SK-N-MC (cell line): ENCODE measurements around the gene SFN.
"Not testable (repeated sequence)": the region's sequence is repeated elsewhere in the genome, so short reads cannot be mapped to it uniquely, and the experiment has no call there.

Source experiments
- DNase-seq: peaks from one replicate; pipeline ENCODE4 v3.0.0-alpha.2; 2011; ENCODE audit warnings: low read depth, low spot score
- H3K27ac ChIP-seq: fragments of 200-600 bp; sonication (generic); 2 replicates; pipeline ENCODE4 v1.5.1; 2016; ENCODE audit warnings: mixed run types
- H3K36me3 ChIP-seq: fragments of 200-600 bp; sonication (generic); 2 replicates; pipeline ENCODE4 v1.6.1; 2017; ENCODE audit warnings: antibody characterized with exemption, low read length, mixed read lengths; ENCODE audit not compliant: insufficient read depth
- H3K4me3 ChIP-seq: fragments of 200-600 bp; sonication (generic); 2 replicates; pipeline ENCODE4 v1.5.1; 2016
- H3K9ac ChIP-seq: fragments of 200-600 bp; sonication (generic); 2 replicates; pipeline ENCODE4 v1.8.0; 2017; ENCODE audit warnings: mixed run types, mixed read lengths; ENCODE audit not compliant: insufficient read length
- H3K9me3 ChIP-seq: fragments of 200-600 bp; sonication (generic); 2 replicates; pipeline ENCODE4 v1.6.1; 2017; ENCODE audit warnings: low read depth, mild to moderate bottlenecking, antibody characterized with exemption, low read length, moderate library complexity, mixed read lengths
- EZH2 ChIP-seq: fragments of 200-600 bp; sonication (generic); IDR thresholded peaks from one replicate; pipeline ENCODE4 v1.6.1; 2017; ENCODE audit warnings: antibody characterized with exemption
- FOXP2 ChIP-seq: optimal IDR thresholded peaks from 2 replicates; pipeline ENCODE3; 2011; ENCODE audit warnings: mild to moderate bottlenecking, moderate library complexity; ENCODE audit not compliant: insufficient read depth; ENCODE audit errors: extremely low read length, control extremely low read depth
- POLR2AphosphoS5 ChIP-seq: IDR thresholded peaks from 2 replicates; pipeline ENCODE4 v1.6.1; 2012; ENCODE audit warnings: mild to moderate bottlenecking, low read depth, low read length, borderline replicate concordance

The SFN gene

DNA sequence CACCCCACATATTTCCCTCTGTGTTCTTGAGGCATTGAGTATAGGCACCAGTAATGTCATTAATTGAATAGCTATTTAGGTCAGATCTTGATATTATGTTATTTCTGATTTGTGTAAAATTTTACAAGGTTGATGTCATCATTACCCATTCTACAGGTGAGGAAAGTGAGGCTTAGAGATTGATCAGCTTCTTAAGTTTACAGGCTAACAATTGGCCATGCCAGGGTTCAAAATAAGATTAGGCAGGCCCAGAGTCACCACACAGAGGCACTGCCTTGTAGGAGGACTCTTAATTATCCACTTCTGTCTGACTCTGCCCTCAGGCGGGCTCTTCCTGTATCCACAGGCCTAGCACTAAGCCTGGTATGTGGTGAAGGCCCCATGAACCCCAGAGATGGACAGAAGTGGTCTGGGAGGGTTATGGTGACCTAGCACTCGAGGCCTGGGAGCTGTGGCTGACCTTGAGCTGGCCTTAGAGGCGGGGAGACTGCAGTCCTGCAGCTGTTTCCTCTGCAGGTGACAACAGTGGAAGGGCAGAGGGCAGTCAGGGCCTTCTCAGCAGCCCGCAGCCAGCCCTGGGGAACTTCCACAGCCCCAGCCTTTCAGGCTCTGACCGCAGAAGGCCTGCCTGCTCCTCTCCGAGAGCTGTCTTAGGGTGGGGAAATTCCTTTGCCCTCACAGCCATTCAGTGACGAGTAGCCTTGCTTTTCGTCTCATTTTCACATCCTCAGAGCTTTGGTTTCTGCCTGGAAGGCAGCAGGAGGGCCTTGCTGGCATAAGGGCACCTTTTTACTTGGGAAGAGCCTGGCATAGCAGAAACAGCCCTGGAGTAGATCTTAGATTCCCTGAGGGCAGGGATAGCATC lies 24.2 kb upstream of the SFN start:
- no peak overlapping the region for H3K9ac ChIP-seq
- no peak overlapping the region for H3K4me3 ChIP-seq
- no peaks in the 10 kb centered on the region for H3K9me3 ChIP-seq
- no peak overlapping the region for H3K27ac ChIP-seq
- H3K36me3 ChIP-seq: peaks cover 20% of the 10 kb centered on the region; the same call in 1 of the 2 replicates
- DNase-seq: no peak
- no peak for TF ChIP-seq POLR2AphosphoS5
- no peak for TF ChIP-seq FOXP2
- no peak for TF ChIP-seq EZH2

GRCh38 chr1:26839339-26839722 lies 23.6 kb upstream of the SFN start:
- Histone ChIP-seq H3K27ac (no peak overlapping the region), H3K4me3 (no peak overlapping the region), H3K9me3 (no peaks in the 10 kb centered on the region), H3K36me3 (peaks cover 14% of the 10 kb centered on the region; the same call in 1 of the 2 replicates), H3K9ac (no peak overlapping the region)
- no peak for DNase-seq
- no peak for TF ChIP-seq POLR2AphosphoS5
- TF ChIP-seq FOXP2: no peak
- no peak for TF ChIP-seq EZH2

GRCh38 chr1:26839779-26840178 lies 23.2 kb upstream of the SFN start:
- H3K9ac ChIP-seq: no peak overlapping the region

DNA sequence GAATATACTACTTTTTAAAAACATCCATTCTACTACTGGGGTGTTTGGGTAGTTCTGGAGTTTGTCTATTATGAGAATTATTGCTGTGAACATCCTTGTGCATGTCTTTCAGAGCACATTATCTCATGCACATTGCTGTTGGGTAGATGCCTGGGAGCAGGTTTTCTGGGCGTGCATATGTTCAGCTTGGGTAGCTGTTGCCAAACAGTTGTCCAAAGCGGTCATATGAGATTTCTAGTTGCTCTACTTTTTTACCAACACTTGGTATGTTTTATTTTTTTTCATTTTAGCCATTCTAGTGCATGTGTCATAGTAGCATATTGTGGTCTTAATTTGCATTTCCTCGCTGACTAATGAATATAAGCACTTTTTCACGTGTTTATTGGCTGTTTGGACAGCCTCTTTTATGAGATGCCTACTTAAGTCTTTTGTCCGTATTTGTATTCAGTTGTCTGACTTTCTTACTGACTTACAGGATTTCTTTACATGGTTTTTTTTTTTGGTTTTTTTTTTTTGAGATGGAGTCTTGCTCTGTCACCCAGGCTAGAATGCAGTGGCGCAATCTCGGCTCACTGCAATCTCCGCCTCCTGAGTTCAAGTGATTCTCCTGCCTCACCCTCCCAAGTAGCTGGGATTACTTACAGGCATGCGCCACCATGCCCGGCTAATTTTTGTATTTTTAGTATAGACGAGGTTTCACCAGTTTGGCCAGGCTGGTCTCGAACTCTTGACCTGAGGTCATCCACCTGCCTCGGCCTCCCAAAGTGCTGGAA lies 18.3 kb upstream of the SFN start:
- TF ChIP-seq POLR2AphosphoS5: no peak
- TF ChIP-seq FOXP2: no peak
- no peak for TF ChIP-seq EZH2
- peaks cover 13% of the 10 kb centered on the region for H3K36me3 ChIP-seq
- no peak overlapping the region for H3K4me3 ChIP-seq
- no peak for DNase-seq
- peak overlapping the region; percentile 37; the same call in 1 of the 2 replicates for H3K27ac ChIP-seq
- H3K9ac ChIP-seq: no peak overlapping the region
- no peaks in the 10 kb centered on the region for H3K9me3 ChIP-seq

More at GRCh38 chr1:26839779-26840178, 23.2 kb upstream of the SFN start:
- Histone ChIP-seq H3K9me3 (no peaks in the 10 kb centered on the region), H3K27ac (no peak overlapping the region), H3K4me3 (no peak overlapping the region), H3K36me3 (peaks cover 10% of the 10 kb centered on the region; the same call in 1 of the 2 replicates)
- TF ChIP-seq EZH2 (no peak), POLR2AphosphoS5 (no peak), FOXP2 (no peak)
- no peak for DNase-seq

DNA sequence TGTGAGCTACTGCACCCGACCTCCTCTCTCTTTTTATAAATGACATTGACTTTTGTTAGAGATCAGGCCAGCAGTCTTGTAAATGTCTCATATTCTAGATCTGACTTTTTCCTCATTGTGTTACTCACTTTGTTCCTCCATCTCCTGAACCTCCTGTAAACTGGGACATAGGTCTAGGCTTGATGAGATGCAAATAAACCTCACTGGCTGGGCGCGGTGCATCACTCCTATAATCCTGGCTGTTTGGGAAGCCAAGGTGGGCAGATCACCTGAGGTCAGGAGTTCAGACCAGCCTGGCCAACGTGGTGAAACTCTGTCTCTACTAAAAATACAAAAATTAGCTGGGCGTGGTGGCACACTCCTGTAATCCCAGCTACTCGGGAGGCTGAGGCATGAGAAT lies 15.1 kb upstream of the SFN start:
- H3K9me3 ChIP-seq, H3K4me3 ChIP-seq, DNase-seq, H3K27ac ChIP-seq, H3K9ac ChIP-seq: not testable (repeated sequence)
- peaks cover 36% of the 10 kb centered on the region for H3K36me3 ChIP-seq

DNA sequence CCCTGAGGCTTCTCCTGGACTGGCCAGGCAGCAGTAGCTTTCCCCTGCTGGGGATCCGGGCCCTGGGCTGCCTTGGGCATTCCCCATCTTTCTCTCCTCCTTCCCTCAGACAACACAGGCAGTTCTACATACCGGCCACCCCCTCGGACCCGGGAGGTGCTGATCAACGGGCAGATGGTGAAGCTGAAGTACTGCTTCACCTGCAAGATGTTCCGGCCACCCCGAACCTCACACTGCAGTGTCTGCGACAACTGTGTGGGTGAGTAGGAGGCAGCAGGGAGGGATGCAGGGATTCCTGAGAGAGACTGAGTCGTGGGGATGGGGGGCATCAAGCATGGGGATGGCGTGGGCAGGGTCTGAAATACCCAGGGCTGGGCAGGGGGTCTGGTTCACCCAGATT lies 14.4 kb upstream of the SFN start:
- Histone ChIP-seq H3K9ac (no peak overlapping the region), H3K36me3 (peaks cover 40% of the 10 kb centered on the region), H3K4me3 (no peak overlapping the region), H3K27ac (no peak overlapping the region), H3K9me3 (no peaks in the 10 kb centered on the region)
- DNase-seq: no peak
- TF ChIP-seq POLR2AphosphoS5: no peak
- no peak for TF ChIP-seq EZH2
- no peak for TF ChIP-seq FOXP2

GRCh38 chr1:26848941-26849774 lies 13.8 kb upstream of the SFN start:
- DNase-seq: no peak
- no peak overlapping the region for H3K9ac ChIP-seq

DNA sequence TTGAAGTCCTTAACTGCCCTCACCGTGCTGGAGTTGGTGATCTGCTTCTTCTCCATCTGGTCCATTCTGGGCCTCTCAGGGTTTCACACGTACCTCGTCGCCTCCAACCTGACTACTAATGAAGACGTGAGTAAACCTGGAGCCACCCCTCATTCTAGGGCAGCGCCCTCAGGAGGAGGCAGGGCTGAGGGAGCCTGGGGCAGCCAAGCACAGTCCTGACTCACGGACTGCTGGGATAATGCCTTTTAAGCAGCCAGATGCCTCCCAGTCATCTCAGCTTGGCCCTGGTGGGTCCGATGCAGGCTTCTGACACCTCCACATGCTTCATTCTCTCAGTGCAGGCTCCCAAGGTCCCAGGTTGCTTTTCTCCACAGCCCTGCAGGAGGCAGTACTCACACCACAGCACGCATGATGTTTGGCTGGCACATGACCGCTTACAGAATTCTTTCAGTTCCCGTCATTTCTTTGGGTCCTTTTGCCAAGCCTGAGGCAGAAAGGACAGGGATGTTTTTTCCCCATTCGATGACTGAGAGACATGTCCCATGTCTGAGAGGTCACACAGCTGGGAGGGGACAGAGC lies 11.8 kb upstream of the SFN start:
- H3K9ac ChIP-seq: no peak overlapping the region
- DNase-seq: no peak
- peaks cover 41% of the 10 kb centered on the region for H3K36me3 ChIP-seq
- TF ChIP-seq POLR2AphosphoS5 (no peak), EZH2 (no peak), FOXP2 (no peak)
- no peak overlapping the region for H3K27ac ChIP-seq
- no peak overlapping the region for H3K4me3 ChIP-seq
- no peaks in the 10 kb centered on the region for H3K9me3 ChIP-seq

More at GRCh38 chr1:26848941-26849774, 13.8 kb upstream of the SFN start:
- Histone ChIP-seq H3K27ac (no peak overlapping the region), H3K4me3 (no peak overlapping the region), H3K36me3 (peaks cover 41% of the 10 kb centered on the region), H3K9me3 (no peaks in the 10 kb centered on the region)
- no peak for TF ChIP-seq POLR2AphosphoS5
